HepG2 (cell line): ENCODE results near the gene PPP2R5B. TPM values are rescaled to one million over a fixed set of nuclear protein-coding genes. Genes with fewer than 3 reads are reported as not detected.

ENCODE experiments used
- ATM ChIP-seq: fragments of 450-650 bp; IDR thresholded peaks from 2 replicates; pipeline ENCODE4 v1.7.1; 2017; ENCODE audit warnings: mild to moderate bottlenecking, borderline replicate concordance
- BCL3 ChIP-seq: sonication (generic); formaldehyde crosslinking; IDR thresholded peaks from 2 replicates; pipeline ENCODE4 v1.5.1; 2020; ENCODE audit warnings: mild to moderate bottlenecking, missing genetic modification reagents, moderate library complexity
- BRF2 ChIP-seq: sonication (generic); formaldehyde crosslinking; IDR thresholded peaks from 2 replicates; pipeline ENCODE4 v1.8.1; 2022; ENCODE audit warnings: mild to moderate bottlenecking, missing genetic modification reagents
- CBX2 ChIP-seq, 2 experiments: fragments of 200-600 bp in 1 of 2; sonication (generic); formaldehyde crosslinking in 1 of 2; IDR thresholded peaks; 2 replicates each; pipeline versions ENCODE4 v1.7.0 to v1.8.1; 2018 to 2022; ENCODE audit warnings: low read depth in 2 of 2, low read length in 1 of 2, mild to moderate bottlenecking in 1 of 2, missing genetic modification reagents in 1 of 2
- FOXC1 ChIP-seq: sonication (generic); formaldehyde crosslinking; IDR thresholded peaks from 2 replicates; pipeline ENCODE4 v1.8.0; 2022; ENCODE audit warnings: mild to moderate bottlenecking, missing genetic modification reagents, borderline replicate concordance
- GFI1 ChIP-seq: sonication (generic); formaldehyde crosslinking; IDR thresholded peaks from 2 replicates; pipeline ENCODE4 v1.5.0; 2020; ENCODE audit warnings: missing genetic modification reagents, mild to moderate bottlenecking, borderline replicate concordance
- GLMP ChIP-seq: sonication (generic); formaldehyde crosslinking; IDR thresholded peaks from 2 replicates; pipeline ENCODE4 v1.9.0; 2021; ENCODE audit warnings: missing genetic modification reagents, mild to moderate bottlenecking, borderline replicate concordance
- HDAC1 ChIP-seq: sonication (generic); formaldehyde crosslinking; IDR thresholded peaks from 2 replicates; pipeline ENCODE4 v1.5.1; 2020; ENCODE audit warnings: mild to moderate bottlenecking, missing genetic modification reagents
- HNF4A ChIP-seq: sonication (generic); formaldehyde crosslinking; IDR thresholded peaks from 2 replicates; pipeline ENCODE4 v1.4.0; 2020; ENCODE audit warnings: missing genetic modification reagents
- LRRFIP1 ChIP-seq: sonication (generic); formaldehyde crosslinking; conservative IDR thresholded peaks from 2 replicates; pipeline ENCODE4 v1.4.0; 2020; ENCODE audit warnings: missing genetic modification reagents
- NR0B2 ChIP-seq: sonication (generic); formaldehyde crosslinking; IDR thresholded peaks from 2 replicates; pipeline ENCODE4 v1.4.0; 2020; ENCODE audit warnings: mild to moderate bottlenecking, missing genetic modification reagents
- RFXAP ChIP-seq: sonication (generic); formaldehyde crosslinking; IDR thresholded peaks from 2 replicates; pipeline ENCODE4 v1.4.0; 2020; ENCODE audit warnings: missing genetic modification reagents, borderline replicate concordance
- SAP130 ChIP-seq: IDR thresholded peaks from 2 replicates; pipeline ENCODE4 v1.6.1; 2016; ENCODE audit warnings: low read depth
- SMARCC2 ChIP-seq: fragments of 450-650 bp; IDR thresholded peaks from 2 replicates; pipeline ENCODE4 v1.6.1; 2017; ENCODE audit warnings: antibody characterized with exemption, mild to moderate bottlenecking
- SP1 ChIP-seq, 2 experiments: fragments of 450-650 bp in 1 of 2; sonication (generic) in 1 of 2; formaldehyde crosslinking in 1 of 2; IDR thresholded peaks; 2 replicates each; pipeline versions ENCODE4 v1.4.0 to v1.6.1; 2016 to 2020; ENCODE audit warnings: missing genetic modification reagents in 1 of 2
- ZFY ChIP-seq: sonication (generic); formaldehyde crosslinking; IDR thresholded peaks from 2 replicates; pipeline ENCODE4 v1.4.0; 2020; ENCODE audit warnings: missing genetic modification reagents
- ZKSCAN1 ChIP-seq: fragments of 150-350 bp; IDR thresholded peaks from 2 replicates; pipeline ENCODE4 v1.6.1; 2014; ENCODE audit warnings: low read length
- ZMAT3 ChIP-seq: sonication (generic); formaldehyde crosslinking; conservative IDR thresholded peaks from 2 replicates; pipeline ENCODE4 v1.7.0; 2021; ENCODE audit warnings: missing genetic modification reagents
- ZNF18 ChIP-seq: sonication (generic); formaldehyde crosslinking; IDR thresholded peaks from 2 replicates; pipeline ENCODE4 v1.8.0; 2022; ENCODE audit warnings: mild to moderate bottlenecking, missing genetic modification reagents; ENCODE audit not compliant: insufficient replicate concordance
- ZNF230 ChIP-seq: sonication (generic); formaldehyde crosslinking; IDR thresholded peaks from 2 replicates; pipeline ENCODE4 v1.4.0; 2020; ENCODE audit warnings: mild to moderate bottlenecking, missing genetic modification reagents
- ZNF335 ChIP-seq: sonication (generic); formaldehyde crosslinking; IDR thresholded peaks from 2 replicates; pipeline ENCODE4 v1.4.0; 2020; ENCODE audit warnings: missing genetic modification reagents
- ZNF775 ChIP-seq: sonication (generic); formaldehyde crosslinking; IDR thresholded peaks from 2 replicates; pipeline ENCODE4 v1.4.0; 2020; ENCODE audit warnings: missing genetic modification reagents, mild to moderate bottlenecking, moderate library complexity, borderline replicate concordance
- polyA plus RNA-seq, 8 experiments: library from polyadenylated mRNA; depleted of rRNA in 3 of 8; stranded (reverse) in 7 of 8; unstranded in 1 of 8; fragments of >200 nt; fragmentation: Illumina TruSeq in 4 of 8; extraction: Trizol in 4 of 8; gene quantifications; 2 replicates each; pipeline versions ENCODE4 v1.2.1 to v1.2.3, GENCODE V29; 2011 to 2016; ENCODE audit warnings: low read depth in 4 of 8, missing spikeins in 1 of 8, mixed read lengths in 1 of 8; ENCODE audit not compliant: insufficient read depth in 1 of 8
- total RNA-seq, 5 experiments: library from RNA; depleted of rRNA; stranded (reverse); fragments of >200 nt; fragmentation: Illumina TruSeq; extraction: Trizol; gene quantifications; 2 replicates each; pipeline ENCODE4 v1.2.3, GENCODE V29; 2016; ENCODE audit warnings: low read depth in 1 of 5

Gene PPP2R5B
- total and polyA plus RNA-seq, 2 of the 13 experiments (the other 11 are each of a cell fraction or from before 2014, with no cell fraction given): 2.3 to 8.3 TPM

GRCh38 chr11:64891215-64891848 lies 33.2 kb upstream of the PPP2R5B start (continued):
- TF ChIP-seq LRRFIP1 (CRISPR knock-in tag) (no peak), FOXC1 (CRISPR knock-in tag) (no peak), BCL3 (CRISPR knock-in tag) (no peak), NR0B2 (CRISPR knock-in tag) (no peak), HDAC1 (0 out of 2 replicates have a peak, but pooled peaks have one; percentile 12), ZNF18 (no peak), ZFY (CRISPR knock-in tag) (peak; percentile 40; the same call in 1 of the 2 replicates), ZNF335 (CRISPR knock-in tag) (no peak), CBX2 (IDR thresholded peaks at IDR 0.05; ENCODE audit: low read depth, low read length) (no peak), CBX2 (CRISPR knock-in tag; IDR thresholded peaks at IDR 0.05; ENCODE audit: low read depth) (no peak), BRF2 (CRISPR knock-in tag) (no peak), SP1 (IDR thresholded peaks at IDR 0.05) (no peak), SP1 (CRISPR knock-in tag; IDR thresholded peaks at IDR 0.05) (no peak), ZNF230 (CRISPR knock-in tag) (no peak), SAP130 (CRISPR knock-in tag) (peak; percentile 18), GFI1 (CRISPR knock-in tag) (no peak), ZNF775 (CRISPR knock-in tag) (no peak), GLMP (CRISPR knock-in tag) (no peak), HNF4A (CRISPR knock-in tag) (peak; percentile 73), ZKSCAN1 (no peak), RFXAP (CRISPR knock-in tag) (no peak), ATM (no peak), ZMAT3 (CRISPR knock-in tag) (no peak), SMARCC2 (no peak)
